Measurements from ENCODE around the gene FAM167B.

DNA sequence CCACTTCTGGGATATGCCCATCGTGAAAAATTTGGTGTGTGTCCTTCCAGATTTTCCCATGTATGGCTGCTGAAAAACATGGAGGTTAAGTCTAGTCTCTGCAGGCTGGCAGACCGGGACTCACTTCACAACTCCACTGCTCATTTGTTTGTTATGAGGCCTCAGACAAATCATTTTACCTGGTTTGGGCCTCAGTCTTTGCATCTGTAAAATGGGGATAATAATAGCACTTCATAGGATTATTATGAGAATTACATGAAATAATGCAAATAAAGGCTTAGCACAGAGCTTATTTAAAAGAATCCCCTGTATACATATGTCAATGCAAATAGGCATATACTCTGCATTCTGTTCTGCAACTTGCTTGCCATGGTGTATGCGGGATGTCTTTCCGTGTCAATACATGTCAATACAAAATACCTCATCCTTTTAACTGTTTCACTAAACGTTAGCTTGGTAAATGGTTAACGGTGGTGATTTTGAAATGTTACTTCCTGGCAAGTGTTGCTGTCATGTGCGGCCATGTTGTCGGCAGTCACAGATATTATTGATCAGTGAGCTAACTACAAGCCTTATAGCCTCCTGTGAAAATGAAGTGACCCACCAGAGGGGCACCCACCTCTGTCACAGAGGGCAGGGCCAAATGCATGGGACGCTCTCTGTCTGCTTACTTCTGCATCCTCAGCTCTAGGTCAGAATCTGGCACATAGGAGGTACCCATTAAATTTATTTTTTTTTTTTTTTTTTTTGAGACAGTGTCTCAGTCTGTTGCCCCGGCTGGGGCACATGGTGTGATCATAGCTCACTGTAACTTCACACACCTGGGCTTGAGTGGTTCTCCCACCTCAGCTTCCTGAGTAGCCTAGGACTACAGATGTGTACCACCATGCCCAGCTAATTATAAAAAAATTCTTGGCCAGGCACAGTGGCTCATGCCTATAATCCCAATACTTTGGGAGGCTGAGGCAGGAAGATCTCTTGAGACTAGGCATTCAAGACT is 8.3 kb downstream of the FAM167B start:
- TF ChIP-seq CTCF (optimal IDR thresholded peaks at IDR 0.05 in 1 of 3, IDR thresholded peaks at IDR 0.05 in 1 of 3, conservative IDR thresholded peaks at IDR 0.05 in 1 of 3; ENCODE audit: extremely low read depth in 1 of 3, insufficient read depth in 2 of 3, low read length in 3 of 3) (no peak), EZH2 (IDR thresholded peaks at IDR 0.05; ENCODE audit: low read length) (no peak)
